Measurements from ENCODE around the gene A1CF.

DNA sequence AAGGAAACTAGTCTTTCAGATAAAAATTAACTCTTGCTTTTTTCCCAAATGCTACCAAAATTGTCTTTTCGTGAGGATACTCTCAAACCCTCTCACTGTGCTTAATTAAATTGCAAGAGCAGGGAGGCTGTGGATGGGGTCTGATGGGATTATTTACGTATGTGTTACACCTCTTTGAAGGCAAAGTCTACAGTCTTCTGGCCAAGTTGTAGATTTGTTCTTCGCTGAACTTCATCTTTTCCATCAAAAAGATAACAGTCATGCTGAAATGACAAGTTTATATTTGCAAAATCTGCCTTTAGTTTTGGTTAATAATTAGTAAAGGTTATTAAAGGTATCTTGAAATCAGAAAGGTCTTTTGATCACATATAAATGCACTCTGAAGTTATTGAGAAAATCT is 22.7 kb downstream of the A1CF start:
- TF ChIP-seq, protein P1, sequence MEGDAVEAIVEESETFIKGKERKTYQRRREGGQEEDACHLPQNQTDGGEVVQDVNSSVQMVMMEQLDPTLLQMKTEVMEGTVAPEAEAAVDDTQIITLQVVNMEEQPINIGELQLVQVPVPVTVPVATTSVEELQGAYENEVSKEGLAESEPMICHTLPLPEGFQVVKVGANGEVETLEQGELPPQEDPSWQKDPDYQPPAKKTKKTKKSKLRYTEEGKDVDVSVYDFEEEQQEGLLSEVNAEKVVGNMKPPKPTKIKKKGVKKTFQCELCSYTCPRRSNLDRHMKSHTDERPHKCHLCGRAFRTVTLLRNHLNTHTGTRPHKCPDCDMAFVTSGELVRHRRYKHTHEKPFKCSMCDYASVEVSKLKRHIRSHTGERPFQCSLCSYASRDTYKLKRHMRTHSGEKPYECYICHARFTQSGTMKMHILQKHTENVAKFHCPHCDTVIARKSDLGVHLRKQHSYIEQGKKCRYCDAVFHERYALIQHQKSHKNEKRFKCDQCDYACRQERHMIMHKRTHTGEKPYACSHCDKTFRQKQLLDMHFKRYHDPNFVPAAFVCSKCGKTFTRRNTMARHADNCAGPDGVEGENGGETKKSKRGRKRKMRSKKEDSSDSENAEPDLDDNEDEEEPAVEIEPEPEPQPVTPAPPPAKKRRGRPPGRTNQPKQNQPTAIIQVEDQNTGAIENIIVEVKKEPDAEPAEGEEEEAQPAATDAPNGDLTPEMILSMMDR (IDR thresholded peaks at IDR 0.05; ENCODE audit: low read depth, low read length, poor library complexity, severe bottlenecking), result no peak
- no peak for TF ChIP-seq EZH2phosphoT487 (IDR thresholded peaks at IDR 0.05; ENCODE audit: borderline replicate concordance, low read length)

All from DOHH2 (cell line).